NCI-H345 treated with DMSO at 0.1 percent for 48 hours (cell line): ENCODE measurements around the gene C16orf86.
"Not testable (repeated sequence)": the region's sequence is repeated elsewhere in the genome, so short reads cannot be mapped to it uniquely, and the experiment has no call there.

ENCODE experiments used
- DNase-seq: peaks from one replicate; lab custom pipeline; 2025; ENCODE audit not compliant: unreplicated experiment; lab: John Stamatoyannopoulos, UW

Gene C16orf86

GRCh38 chr16:67685388-67686112 is 18.9 kb downstream of the C16orf86 start:
- no peak for DNase-seq

GRCh38 chr16:67693517-67694285 is 27.1 kb downstream of the C16orf86 start:
- not testable (repeated sequence) for DNase-seq

GRCh38 chr16:67694611-67695010 is 28.0 kb downstream of the C16orf86 start:
- DNase-seq, result no peak

GRCh38 chr16:67697422-67698185 is 31.0 kb downstream of the C16orf86 start:
- no peak for DNase-seq

- no peak for DNase-seq
Measured at GRCh38 chr16:67699265-67699664, 32.7 kb downstream of the C16orf86 start.

- DNase-seq, result no peak
Measured at GRCh38 chr16:67701420-67701819, 34.8 kb downstream of the C16orf86 start.

- no peak for DNase-seq
Measured at GRCh38 chr16:67702130-67702529, 35.5 kb downstream of the C16orf86 start.

GRCh38 chr16:67703626-67704025 is 37.0 kb downstream of the C16orf86 start:
- DNase-seq, result no peak

- DNase-seq, result no peak
Measured at GRCh38 chr16:67704110-67704509, 37.5 kb downstream of the C16orf86 start.

- no peak for DNase-seq
Measured at GRCh38 chr16:67707210-67707609, 40.6 kb downstream of the C16orf86 start.

GRCh38 chr16:67707790-67708189 is 41.2 kb downstream of the C16orf86 start:
- DNase-seq, result no peak

GRCh38 chr16:67708368-67708771 is 41.8 kb downstream of the C16orf86 start:
- no peak for DNase-seq

GRCh38 chr16:67709050-67709449 is 42.4 kb downstream of the C16orf86 start:
- no peak for DNase-seq

- no peak for DNase-seq
Measured at GRCh38 chr16:67710607-67711006, 44.0 kb downstream of the C16orf86 start.

- no peak for DNase-seq
Measured at GRCh38 chr16:67713647-67714273, 47.1 kb downstream of the C16orf86 start.

GRCh38 chr16:67714522-67714921 is 47.9 kb downstream of the C16orf86 start:
- no peak for DNase-seq

GRCh38 chr16:67716097-67716496 is 49.5 kb downstream of the C16orf86 start:
- DNase-seq, result no peak
